Keratinocyte (primary cell): ENCODE results near the gene CREBRF.

Source experiments
- CTCF ChIP-seq, 3 experiments: IDR thresholded peaks in 1 of 3; conservative IDR thresholded peaks in 1 of 3; optimal IDR thresholded peaks in 1 of 3; 2 replicates in 2 of 3; 3 replicates in 1 of 3; pipeline versions ENCODE3 to v1.5.1; 2011; ENCODE audit warnings: low read length in 3 of 3, mild to moderate bottlenecking in 3 of 3, moderate library complexity in 2 of 3, control low read depth in 1 of 3, inconsistent platforms in 1 of 3; ENCODE audit not compliant: insufficient read depth in 2 of 3; ENCODE audit errors: extremely low read depth in 1 of 3
- EZH2 ChIP-seq: IDR thresholded peaks from one replicate; pipeline ENCODE4 v1.6.1; 2012; ENCODE audit warnings: inconsistent platforms, mild to moderate bottlenecking, low read length, moderate library complexity

GRCh38 chr5:173065155-173065554, 9.0 kb downstream of the CREBRF start:
- TF ChIP-seq CTCF (optimal IDR thresholded peaks at IDR 0.05 in 1 of 3, IDR thresholded peaks at IDR 0.05 in 1 of 3, conservative IDR thresholded peaks at IDR 0.05 in 1 of 3; ENCODE audit: extremely low read depth in 1 of 3, insufficient read depth in 2 of 3, low read length in 3 of 3) = no peak
- TF ChIP-seq EZH2 = no peak
